Mucosa of rectum (tissue), 2 donors: ENCODE data around the gene PCDHB2.
"Not testable (repeated sequence)": the region's sequence is repeated elsewhere in the genome, so short reads cannot be mapped to it uniquely, and the experiment has no call there.

Experiments used
- H3K27ac ChIP-seq, 2 donors: one replicate each; pipeline ENCODE4 v1.7.0; 2013; ENCODE audit warnings: inconsistent platforms in 2 of 2, low read depth in 2 of 2, low read length in 2 of 2
- H3K27me3 ChIP-seq, 2 donors: one replicate each; pipeline ENCODE4 v1.7.0; 2013; ENCODE audit warnings: low read length in 2 of 2; ENCODE audit not compliant: control insufficient read depth in 2 of 2, insufficient read depth in 2 of 2
- H3K36me3 ChIP-seq, 2 donors: one replicate each; pipeline ENCODE4 v1.7.0; 2013; ENCODE audit warnings: low read length in 2 of 2; ENCODE audit not compliant: control insufficient read depth in 2 of 2, insufficient read depth in 2 of 2
- H3K4me1 ChIP-seq, 2 donors: one replicate each; pipeline ENCODE4 v1.7.0; 2013; ENCODE audit warnings: low read length in 2 of 2, mild to moderate bottlenecking in 1 of 2; ENCODE audit not compliant: control insufficient read depth in 2 of 2, insufficient read depth in 2 of 2
- H3K4me3 ChIP-seq, 2 donors: one replicate each; pipeline ENCODE4 v1.7.0; 2013; ENCODE audit warnings: low read length in 2 of 2
- H3K9ac ChIP-seq, 2 donors: one replicate each; pipeline ENCODE4 v1.7.0; 2013; ENCODE audit warnings: low read length in 2 of 2, low read depth in 1 of 2, mild to moderate bottlenecking in 1 of 2
- H3K9me3 ChIP-seq, 2 donors: one replicate each; pipeline ENCODE4 v1.7.0; 2013; ENCODE audit warnings: low read length in 2 of 2; ENCODE audit not compliant: control insufficient read depth in 2 of 2
- donor health status: healthy.
- donor health status: Normal muscosa, but diverticular disease.

PCDHB2 gene

GRCh38 chr5:141094481-141095262, at the start of gene PCDHB2:
Gene PCDHB2, plus strand, starts transcription at chr5:141094615. Its CDS starts 176 bp downstream, at chr5:141094791.
- H3K27ac ChIP-seq: no peak within 1 kb of the TSS
- H3K9ac ChIP-seq: no peak within 1 kb of the TSS
- H3K4me1 ChIP-seq: no peaks in the 10 kb centered on the region
- H3K27me3 ChIP-seq: no peaks in the 10 kb centered on the region
- H3K4me3 ChIP-seq: peak within 1 kb of the TSS; percentile 11 to 65
- H3K36me3 ChIP-seq: no peaks in the 10 kb centered on the region
- H3K9me3 ChIP-seq: peaks cover 0 to 11% of the 10 kb centered on the region in 2 donors

- Histone ChIP-seq H3K27ac (no peak within 1 kb of the TSS), H3K36me3 (no peaks in the 10 kb centered on the region), H3K9ac (no peak within 1 kb of the TSS), H3K4me1 (no peaks in the 10 kb centered on the region), H3K4me3 (peak within 1 kb of the TSS; percentile 31 to 61), H3K9me3 (peaks cover 0 to 2% of the 10 kb centered on the region in 2 donors), H3K27me3 (no peaks in the 10 kb centered on the region)
Observed at GRCh38 chr5:141050622-141051520, 43.5 kb upstream of the PCDHB2 start, which contains the start of gene PCDHB1. Gene PCDHB1, plus strand, starts transcription at chr5:141051374. Its CDS starts 97 bp downstream, at chr5:141051471.

GRCh38 chr5:141051521-141051866, 42.9 kb upstream of the PCDHB2 start:
- Histone ChIP-seq H3K4me3 (peak overlapping the region; percentile 31 to 61), H3K27me3 (no peaks in the 10 kb centered on the region), H3K9me3 (peaks cover 0 to 2% of the 10 kb centered on the region in 2 donors), H3K4me1 (no peaks in the 10 kb centered on the region), H3K27ac (no peak overlapping the region), H3K36me3 (no peaks in the 10 kb centered on the region), H3K9ac (no peak overlapping the region)

GRCh38 chr5:141077826-141078225, 16.6 kb upstream of the PCDHB2 start:
- Histone ChIP-seq H3K9me3 (no peaks in the 10 kb centered on the region), H3K4me1 (no peaks in the 10 kb centered on the region), H3K4me3 (no peak overlapping the region), H3K27ac (no peak overlapping the region), H3K36me3 (no peaks in the 10 kb centered on the region), H3K27me3 (no peaks in the 10 kb centered on the region), H3K9ac (no peak overlapping the region)

- no peaks in the 10 kb centered on the region for H3K36me3 ChIP-seq
- H3K27ac ChIP-seq: no peak overlapping the region
- H3K4me3 ChIP-seq: no peak overlapping the region
- no peak overlapping the region for H3K9ac ChIP-seq
- H3K27me3 ChIP-seq: no peaks in the 10 kb centered on the region
- H3K4me1 ChIP-seq: no peaks in the 10 kb centered on the region
- peaks cover 0 to 3% of the 10 kb centered on the region in 2 donors for H3K9me3 ChIP-seq
Observed at GRCh38 chr5:141082228-141082627, 12.2 kb upstream of the PCDHB2 start.

GRCh38 chr5:141084487-141084989, 9.9 kb upstream of the PCDHB2 start:
- no peak overlapping the region for H3K27ac ChIP-seq
- no peaks in the 10 kb centered on the region for H3K27me3 ChIP-seq
- no peaks in the 10 kb centered on the region for H3K36me3 ChIP-seq
- no peaks in the 10 kb centered on the region for H3K4me1 ChIP-seq
- peaks cover 0 to 3% of the 10 kb centered on the region in 2 donors for H3K9me3 ChIP-seq
- H3K9ac ChIP-seq: no peak overlapping the region
- H3K4me3 ChIP-seq: peak overlapping the region; percentile 30 to 65

GRCh38 chr5:141095263-141095641, 837 bp downstream of the PCDHB2 start:
- H3K27me3 ChIP-seq: no peaks in the 10 kb centered on the region
- H3K9ac ChIP-seq: no peak overlapping the region
- no peaks in the 10 kb centered on the region for H3K4me1 ChIP-seq
- no peaks in the 10 kb centered on the region for H3K36me3 ChIP-seq
- no peak overlapping the region for H3K27ac ChIP-seq
- H3K4me3 ChIP-seq: no peak overlapping the region
- H3K9me3 ChIP-seq: peaks cover 0 to 11% of the 10 kb centered on the region in 2 donors

- H3K27me3 ChIP-seq, H3K4me1 ChIP-seq, H3K9ac ChIP-seq, H3K36me3 ChIP-seq, H3K4me3 ChIP-seq, H3K27ac ChIP-seq: not testable (repeated sequence)
- peaks cover 0 to 16% of the 10 kb centered on the region in 2 donors for H3K9me3 ChIP-seq
Observed at GRCh38 chr5:141096181-141096580, 1.8 kb downstream of the PCDHB2 start.

GRCh38 chr5:141096586-141096985, 2.2 kb downstream of the PCDHB2 start:
- H3K9ac ChIP-seq, H3K27ac ChIP-seq, H3K27me3 ChIP-seq, H3K4me3 ChIP-seq, H3K36me3 ChIP-seq, H3K4me1 ChIP-seq: not testable (repeated sequence)
- peaks cover 0 to 16% of the 10 kb centered on the region in 2 donors for H3K9me3 ChIP-seq
